Rectal smooth muscle tissue (tissue), 1 donor: Measurements from ENCODE around the gene FLVCR2.

Experiments
- H3K27ac ChIP-seq: one replicate; pipeline ENCODE4 v1.7.0; 2013; ENCODE audit warnings: low read depth, low read length, inconsistent platforms
- H3K27me3 ChIP-seq: one replicate; pipeline ENCODE4 v1.7.0; 2013; ENCODE audit warnings: low read length; ENCODE audit not compliant: control insufficient read depth, insufficient read depth
- H3K36me3 ChIP-seq: one replicate; pipeline ENCODE4 v1.7.0; 2013; ENCODE audit warnings: low read length; ENCODE audit not compliant: control insufficient read depth, insufficient read depth
- H3K4me1 ChIP-seq: one replicate; pipeline ENCODE4 v1.7.0; 2013; ENCODE audit warnings: low read length; ENCODE audit not compliant: control insufficient read depth, insufficient read depth
- H3K4me3 ChIP-seq: one replicate; pipeline ENCODE4 v1.7.0; 2013; ENCODE audit warnings: low read length
- H3K9ac ChIP-seq: one replicate; pipeline ENCODE4 v1.7.0; 2013; ENCODE audit warnings: low read length

Gene FLVCR2

DNA sequence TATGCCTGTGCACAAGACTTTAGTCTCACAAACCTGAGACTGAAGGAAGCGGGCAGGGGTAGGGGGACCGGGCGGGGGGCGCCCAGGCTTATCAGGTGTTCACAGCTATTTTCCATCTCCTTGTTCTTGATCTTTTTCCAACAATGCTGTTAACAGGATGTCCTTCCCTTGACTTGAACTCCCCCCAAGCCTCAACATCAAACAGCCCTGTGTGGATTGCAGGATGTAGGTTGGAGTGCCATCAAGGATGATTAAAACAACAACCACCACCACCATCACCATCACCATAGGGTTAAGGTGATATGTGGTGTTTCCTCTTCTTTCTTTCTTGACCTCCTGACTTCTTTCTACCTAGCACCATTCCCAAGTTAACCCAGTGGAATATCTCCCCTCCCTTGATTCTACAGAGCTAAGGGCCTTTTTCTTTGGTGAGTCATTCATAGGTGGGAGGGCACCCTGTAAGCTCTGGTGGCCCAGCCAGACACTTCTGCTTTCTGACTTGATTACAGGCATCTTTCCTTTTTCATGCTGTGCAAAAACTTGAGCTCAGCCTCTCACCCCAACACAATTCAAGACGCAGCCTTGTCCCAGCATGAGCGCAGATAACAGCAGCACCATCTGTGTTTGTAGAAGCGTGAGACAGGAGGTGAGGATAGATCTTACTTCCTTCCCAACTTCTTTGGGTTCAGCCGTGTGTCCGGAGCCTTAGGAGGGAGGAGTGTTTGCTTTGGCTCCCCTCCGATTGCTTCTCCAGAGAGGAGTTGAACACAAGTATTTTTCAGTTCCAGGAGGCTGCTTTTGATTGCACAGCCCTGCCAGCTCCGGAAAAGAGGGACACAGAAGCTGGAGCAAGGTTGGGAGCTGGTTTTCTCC lies 26.8 kb downstream of the FLVCR2 start:
- no peaks in the 10 kb centered on the region for H3K27me3 ChIP-seq
- no peaks in the 10 kb centered on the region for H3K4me1 ChIP-seq
- H3K9ac ChIP-seq, result no peak overlapping the region
- H3K4me3 ChIP-seq, result no peak overlapping the region
- H3K36me3 ChIP-seq, result no peaks in the 10 kb centered on the region
- H3K27ac ChIP-seq, result no peak overlapping the region

DNA sequence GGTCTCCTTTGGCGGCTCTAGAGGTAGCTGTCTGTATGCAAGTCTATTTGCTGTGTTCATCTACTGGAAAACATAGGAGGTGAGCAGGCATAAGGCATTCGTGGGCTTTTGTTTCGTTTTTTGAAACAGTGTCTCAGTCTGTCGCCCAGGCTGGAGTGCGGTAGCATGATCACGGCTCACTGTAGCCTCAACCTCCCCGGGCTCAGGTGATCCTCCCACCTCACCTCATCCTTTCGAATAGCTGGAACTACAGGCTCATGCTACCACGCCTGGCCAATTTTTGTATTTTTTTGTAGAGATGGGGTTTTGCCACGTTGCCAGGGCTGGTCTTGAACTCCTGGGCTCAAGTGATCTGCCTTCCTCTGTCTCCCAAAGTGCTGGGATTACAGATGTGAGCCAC lies 27.5 kb downstream of the FLVCR2 start:
- Histone ChIP-seq H3K4me3 (no peak overlapping the region), H3K27ac (no peak overlapping the region), H3K9ac (no peak overlapping the region), H3K36me3 (no peaks in the 10 kb centered on the region), H3K27me3 (no peaks in the 10 kb centered on the region), H3K4me1 (peaks cover 4% of the 10 kb centered on the region)

- H3K27ac ChIP-seq, result no peak overlapping the region
- no peaks in the 10 kb centered on the region for H3K27me3 ChIP-seq
- H3K4me3 ChIP-seq, result no peak overlapping the region
- peaks cover 4% of the 10 kb centered on the region for H3K4me1 ChIP-seq
- no peaks in the 10 kb centered on the region for H3K36me3 ChIP-seq
- no peak overlapping the region for H3K9ac ChIP-seq
These were observed 28.6 kb downstream of the FLVCR2 start for GRCh38 chr14:75607044-75607443.

GRCh38 chr14:75607842-75608640 lies 29.6 kb downstream of the FLVCR2 start:
- H3K4me3 ChIP-seq, result no peak overlapping the region
- no peak overlapping the region for H3K9ac ChIP-seq
- H3K36me3 ChIP-seq, result no peaks in the 10 kb centered on the region
- H3K4me1 ChIP-seq, result peaks cover 4% of the 10 kb centered on the region
- no peak overlapping the region for H3K27ac ChIP-seq
- no peaks in the 10 kb centered on the region for H3K27me3 ChIP-seq

- Histone ChIP-seq H3K9ac (no peak overlapping the region), H3K27me3 (no peaks in the 10 kb centered on the region), H3K4me3 (no peak overlapping the region), H3K4me1 (peaks cover 4% of the 10 kb centered on the region), H3K36me3 (no peaks in the 10 kb centered on the region), H3K27ac (no peak overlapping the region)
These were observed 30.7 kb downstream of the FLVCR2 start for GRCh38 chr14:75609116-75609515.

DNA sequence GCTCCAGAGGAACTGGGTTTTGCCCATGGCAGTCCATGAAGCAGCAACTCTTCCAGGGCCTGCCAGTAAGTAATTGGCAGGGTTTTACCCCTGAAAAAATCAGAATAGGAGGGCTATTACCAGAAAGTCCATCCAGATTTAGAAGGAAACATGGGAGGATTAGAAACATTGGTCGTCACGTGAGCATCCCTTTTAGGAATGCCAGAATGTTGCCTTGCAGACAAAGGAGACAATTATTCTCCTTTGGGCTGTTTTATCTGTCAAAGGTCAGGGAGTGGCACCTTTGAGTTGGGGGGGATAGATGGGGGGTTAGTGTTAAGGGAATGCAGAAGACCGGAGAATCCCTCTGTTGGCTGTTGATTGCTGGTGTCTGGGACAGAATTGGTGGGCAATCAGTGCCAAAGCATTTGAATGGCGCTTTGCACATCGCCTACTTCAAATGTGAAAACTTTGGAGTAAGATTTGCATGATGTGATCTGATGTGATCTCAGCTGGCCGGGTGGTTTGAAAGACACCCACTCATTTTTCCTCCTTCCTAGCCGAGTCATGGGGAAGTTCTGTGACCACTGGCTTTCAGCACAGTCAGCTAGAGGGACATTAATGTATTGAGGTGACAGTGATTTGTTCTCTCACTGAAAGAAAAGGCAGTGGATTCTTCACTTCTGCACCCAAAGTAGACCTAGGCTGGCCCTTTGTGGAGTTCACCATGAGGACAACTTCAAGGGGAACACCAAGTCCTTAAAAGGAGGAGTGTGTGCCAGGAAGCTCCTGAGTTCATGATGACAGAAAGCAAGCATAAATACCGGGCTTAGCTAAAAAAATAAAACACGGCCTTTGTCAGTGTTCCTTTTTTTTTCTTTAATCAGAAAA lies 31.4 kb downstream of the FLVCR2 start:
- Histone ChIP-seq H3K27ac (no peak overlapping the region), H3K27me3 (no peaks in the 10 kb centered on the region), H3K4me1 (peaks cover 4% of the 10 kb centered on the region), H3K9ac (no peak overlapping the region), H3K4me3 (no peak overlapping the region), H3K36me3 (no peaks in the 10 kb centered on the region)

DNA sequence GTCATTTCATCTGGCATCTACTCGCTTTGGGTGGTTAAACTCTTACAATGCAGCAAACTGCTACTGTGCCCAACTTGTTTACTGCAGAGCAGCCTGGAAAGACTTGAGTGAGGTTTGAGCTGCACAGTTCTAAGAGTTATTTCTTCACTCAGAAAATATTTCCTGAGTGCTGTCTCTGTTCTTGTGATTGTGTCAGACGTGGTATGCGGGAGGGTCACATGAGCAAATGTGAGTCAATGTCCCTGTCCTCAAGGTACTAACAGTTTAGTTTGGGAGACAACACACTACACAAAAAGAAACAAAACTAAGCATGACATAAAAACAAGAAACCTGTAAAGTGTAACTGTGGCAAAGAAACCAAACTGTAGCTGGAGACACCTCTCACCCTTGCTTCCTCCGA lies 32.4 kb downstream of the FLVCR2 start:
- Histone ChIP-seq H3K36me3 (no peaks in the 10 kb centered on the region), H3K4me3 (no peak overlapping the region), H3K27ac (no peak overlapping the region), H3K4me1 (peaks cover 4% of the 10 kb centered on the region), H3K27me3 (no peaks in the 10 kb centered on the region), H3K9ac (no peak overlapping the region)

GRCh38 chr14:75612157-75612556 lies 33.7 kb downstream of the FLVCR2 start:
- Histone ChIP-seq H3K27ac (no peak overlapping the region), H3K9ac (no peak overlapping the region), H3K4me3 (no peak overlapping the region), H3K4me1 (peaks cover 4% of the 10 kb centered on the region), H3K36me3 (no peaks in the 10 kb centered on the region), H3K27me3 (no peaks in the 10 kb centered on the region)

DNA sequence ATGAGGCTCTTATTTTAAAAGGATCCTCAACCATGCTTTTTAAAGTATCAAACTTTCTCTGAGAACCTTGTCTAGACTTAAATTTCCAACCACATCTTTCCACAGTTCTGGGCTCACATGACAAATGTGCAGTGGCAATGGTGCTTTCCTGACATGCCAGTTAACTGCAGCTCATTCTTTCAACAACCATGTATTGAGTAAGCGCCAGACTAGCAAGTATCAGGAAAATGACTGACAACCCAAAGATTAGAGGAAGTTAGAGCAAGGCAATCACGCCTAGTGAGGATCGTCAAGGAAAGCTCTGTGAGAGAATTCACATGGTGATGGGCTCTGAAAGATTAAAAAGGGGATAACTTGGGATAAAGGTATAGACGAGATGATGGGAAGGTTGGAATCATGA lies 35.8 kb downstream of the FLVCR2 start:
- Histone ChIP-seq H3K9ac (no peak overlapping the region), H3K4me1 (peaks cover 4% of the 10 kb centered on the region), H3K27ac (no peak overlapping the region), H3K36me3 (no peaks in the 10 kb centered on the region), H3K27me3 (no peaks in the 10 kb centered on the region), H3K4me3 (no peak overlapping the region)

DNA sequence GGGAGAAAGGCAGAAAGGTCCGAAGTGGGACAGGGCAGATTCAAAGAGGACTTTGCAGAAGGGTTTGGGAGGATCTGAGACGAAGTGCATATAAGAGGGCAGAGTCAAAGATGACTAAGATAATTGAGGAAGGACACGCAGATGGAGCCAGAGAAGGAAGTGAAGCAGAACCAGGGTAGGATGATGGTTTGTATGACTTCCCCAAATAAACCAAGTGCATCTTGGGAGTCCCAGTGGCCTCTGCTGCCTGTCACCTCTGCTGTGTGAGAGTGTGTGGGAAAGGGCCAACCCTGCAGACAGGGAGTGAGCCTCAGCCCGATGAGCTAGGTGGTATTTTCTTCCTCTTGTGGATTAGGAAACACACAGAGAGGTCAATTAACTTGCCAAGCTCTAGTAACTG lies 36.8 kb downstream of the FLVCR2 start:
- H3K36me3 ChIP-seq, result no peaks in the 10 kb centered on the region
- H3K27ac ChIP-seq, result no peak overlapping the region
- H3K4me1 ChIP-seq, result peaks cover 4% of the 10 kb centered on the region
- no peak overlapping the region for H3K9ac ChIP-seq
- no peak overlapping the region for H3K4me3 ChIP-seq
- no peaks in the 10 kb centered on the region for H3K27me3 ChIP-seq

GRCh38 chr14:75619548-75619947 lies 41.1 kb downstream of the FLVCR2 start:
- H3K4me3 ChIP-seq, result no peak overlapping the region

GRCh38 chr14:75625034-75625433 lies 46.6 kb downstream of the FLVCR2 start:
- Histone ChIP-seq H3K4me3 (no peak overlapping the region), H3K9ac (no peak overlapping the region), H3K36me3 (no peaks in the 10 kb centered on the region), H3K27ac (no peak overlapping the region), H3K27me3 (no peaks in the 10 kb centered on the region), H3K4me1 (no peaks in the 10 kb centered on the region)

More at GRCh38 chr14:75619548-75619947, 41.1 kb downstream of the FLVCR2 start:
- Histone ChIP-seq H3K27ac (no peak overlapping the region), H3K27me3 (no peaks in the 10 kb centered on the region), H3K36me3 (no peaks in the 10 kb centered on the region), H3K9ac (no peak overlapping the region), H3K4me1 (no peaks in the 10 kb centered on the region)
